NT2/D1 (cell line): ENCODE data around the gene RAP2B.

Experiments
- DNase-seq: peaks from one replicate; pipeline ENCODE4 v3.0.0-alpha.2; 2011; ENCODE audit warnings: low read depth, low spot score
- H3K27me3 ChIP-seq: 2 replicates; pipeline ENCODE4 v1.6.0; 2011; ENCODE audit warnings: mild to moderate bottlenecking; ENCODE audit not compliant: insufficient read length, insufficient read depth
- H3K36me3 ChIP-seq: 2 replicates; pipeline ENCODE4 v1.6.1; 2011; ENCODE audit warnings: mild to moderate bottlenecking, low read length, mixed read lengths; ENCODE audit not compliant: insufficient read depth, insufficient read length
- H3K4me1 ChIP-seq: 2 replicates; pipeline ENCODE4 v1.5.1; 2011; ENCODE audit not compliant: insufficient read depth, insufficient read length
- H3K4me3 ChIP-seq: 2 replicates; pipeline ENCODE4 v1.5.1; 2011; ENCODE audit warnings: low read depth; ENCODE audit not compliant: insufficient read length
- H3K9ac ChIP-seq: 2 replicates; pipeline ENCODE4 v1.6.0; 2011; ENCODE audit warnings: low read depth; ENCODE audit not compliant: insufficient read length
- H3K9me3 ChIP-seq: 2 replicates; pipeline ENCODE4 v1.5.1; 2011; ENCODE audit warnings: mild to moderate bottlenecking, low read length; ENCODE audit not compliant: insufficient read depth
- SUZ12 ChIP-seq: IDR thresholded peaks from 2 replicates; pipeline ENCODE4 v1.6.1; 2011; ENCODE audit not compliant: insufficient read length, insufficient read depth; ENCODE audit errors: extremely low read depth
- YY1 ChIP-seq: IDR thresholded peaks from 2 replicates; pipeline ENCODE4 v1.6.1; 2011; ENCODE audit not compliant: insufficient read length, insufficient read depth
- ZNF274 ChIP-seq: IDR thresholded peaks from 2 replicates; pipeline ENCODE4 v1.6.1; 2011; ENCODE audit warnings: mild to moderate bottlenecking, low read depth, low read length

RAP2B gene

DNA sequence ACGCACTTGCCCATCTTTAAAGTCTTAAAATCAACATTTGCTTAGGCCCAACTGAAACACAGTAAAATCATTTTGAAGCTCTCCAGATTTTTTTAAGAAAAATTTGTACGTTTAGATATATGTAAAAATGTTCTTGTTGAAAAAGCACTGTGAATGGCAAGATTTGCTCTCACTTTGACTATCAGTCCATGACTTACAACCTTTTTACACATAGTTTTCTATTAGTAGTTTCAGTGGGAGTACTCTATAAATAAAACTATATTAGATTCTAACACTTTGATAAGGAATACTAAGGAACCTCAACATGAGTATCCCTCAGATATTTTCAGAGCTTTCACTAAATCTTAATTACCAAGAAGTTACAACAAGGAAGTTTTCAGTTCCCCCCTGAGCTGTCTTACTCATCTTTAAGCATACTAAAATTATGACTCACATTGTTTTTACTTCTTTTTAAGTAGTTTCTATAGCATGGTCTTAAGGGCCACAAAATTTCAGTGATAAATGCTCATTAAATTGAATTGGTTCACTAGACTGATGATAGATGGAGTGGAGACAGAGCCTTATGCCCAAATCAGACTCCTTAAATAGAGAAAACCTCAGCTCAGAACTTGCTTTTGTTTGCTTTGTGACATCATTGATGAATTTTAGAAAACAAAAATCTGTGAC lies 31.6 kb upstream of the RAP2B start:
- H3K27me3 ChIP-seq = no peaks in the 10 kb centered on the region
- no peaks in the 10 kb centered on the region for H3K4me1 ChIP-seq
- DNase-seq = no peak
- H3K36me3 ChIP-seq = no peaks in the 10 kb centered on the region
- H3K4me3 ChIP-seq = no peak overlapping the region
- TF ChIP-seq ZNF274 (no peak), YY1 (no peak), SUZ12 (no peak)
- no peak overlapping the region for H3K9ac ChIP-seq
- H3K9me3 ChIP-seq = no peaks in the 10 kb centered on the region

GRCh38 chr3:153137626-153138025 lies 24.4 kb upstream of the RAP2B start:
- Histone ChIP-seq H3K27me3 (no peaks in the 10 kb centered on the region), H3K36me3 (no peaks in the 10 kb centered on the region), H3K4me1 (no peaks in the 10 kb centered on the region), H3K4me3 (no peak overlapping the region), H3K9ac (no peak overlapping the region), H3K9me3 (no peaks in the 10 kb centered on the region)
- no peak for TF ChIP-seq YY1
- TF ChIP-seq ZNF274 = no peak
- no peak for TF ChIP-seq SUZ12
- DNase-seq = no peak

- DNase-seq = no peak
- H3K9me3 ChIP-seq = no peaks in the 10 kb centered on the region
- H3K9ac ChIP-seq = no peak overlapping the region
- TF ChIP-seq YY1 (no peak), ZNF274 (no peak), SUZ12 (no peak)
- H3K27me3 ChIP-seq = no peaks in the 10 kb centered on the region
- no peaks in the 10 kb centered on the region for H3K4me1 ChIP-seq
- H3K4me3 ChIP-seq = no peak overlapping the region
- no peaks in the 10 kb centered on the region for H3K36me3 ChIP-seq
Observed at GRCh38 chr3:153138276-153139210, 23.5 kb upstream of the RAP2B start.

GRCh38 chr3:153142961-153143360 lies 19.1 kb upstream of the RAP2B start:
- Histone ChIP-seq H3K4me3 (no peak overlapping the region), H3K9me3 (no peaks in the 10 kb centered on the region), H3K27me3 (no peaks in the 10 kb centered on the region), H3K36me3 (no peaks in the 10 kb centered on the region), H3K4me1 (no peaks in the 10 kb centered on the region), H3K9ac (no peak overlapping the region)
- TF ChIP-seq ZNF274 (no peak), YY1 (no peak), SUZ12 (no peak)
- no peak for DNase-seq

- Histone ChIP-seq H3K4me3 (no peak overlapping the region), H3K27me3 (no peaks in the 10 kb centered on the region), H3K9me3 (no peaks in the 10 kb centered on the region), H3K36me3 (no peaks in the 10 kb centered on the region), H3K4me1 (no peaks in the 10 kb centered on the region), H3K9ac (no peak overlapping the region)
- no peak for DNase-seq
- no peak for TF ChIP-seq ZNF274
- no peak for TF ChIP-seq SUZ12
- no peak for TF ChIP-seq YY1
Observed at GRCh38 chr3:153144071-153144470, 18.0 kb upstream of the RAP2B start.

DNA sequence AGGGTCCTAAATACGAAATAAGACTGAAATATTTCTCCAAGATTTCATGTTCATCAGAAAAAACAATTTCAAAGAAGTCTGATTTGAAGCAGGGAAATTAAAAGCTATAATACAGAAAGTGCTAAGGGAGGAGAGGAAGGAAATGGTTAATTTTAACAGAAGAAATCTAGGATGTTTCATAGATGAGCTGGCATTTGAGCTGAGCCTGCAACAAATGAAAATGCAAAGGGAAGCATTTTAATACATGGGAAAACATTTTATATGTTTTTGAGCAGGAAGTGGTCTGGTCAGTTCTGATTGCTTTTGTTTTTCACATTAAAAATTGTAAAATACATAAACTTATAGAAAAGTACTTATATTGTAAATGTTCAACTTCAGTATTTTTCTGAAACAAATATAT lies 17.2 kb upstream of the RAP2B start:
- H3K9me3 ChIP-seq = no peaks in the 10 kb centered on the region
- H3K9ac ChIP-seq = no peak overlapping the region
- TF ChIP-seq YY1 (no peak), SUZ12 (no peak), ZNF274 (no peak)
- no peak for DNase-seq
- H3K36me3 ChIP-seq = no peaks in the 10 kb centered on the region
- no peak overlapping the region for H3K4me3 ChIP-seq
- H3K4me1 ChIP-seq = no peaks in the 10 kb centered on the region
- H3K27me3 ChIP-seq = no peaks in the 10 kb centered on the region

DNA sequence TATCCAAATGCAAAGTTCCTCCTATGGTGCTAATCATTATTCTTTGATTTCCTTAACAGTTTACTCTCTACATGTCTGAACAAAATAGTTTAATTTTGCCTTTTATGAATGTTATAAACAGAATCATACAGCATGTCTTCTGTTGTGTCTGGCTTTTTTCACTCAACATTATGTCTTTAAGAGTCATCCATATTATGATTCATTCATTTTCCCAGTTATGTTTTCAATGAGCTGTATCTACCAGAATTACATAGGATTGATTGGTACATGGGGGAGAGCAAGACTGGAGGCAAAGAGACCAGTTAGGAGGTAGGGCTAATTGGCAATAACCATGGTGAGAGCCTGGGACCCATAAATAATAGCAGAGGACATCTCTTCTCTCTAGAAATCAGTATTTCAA lies 16.6 kb upstream of the RAP2B start:
- Histone ChIP-seq H3K4me3 (no peak overlapping the region), H3K36me3 (no peaks in the 10 kb centered on the region), H3K27me3 (no peaks in the 10 kb centered on the region), H3K4me1 (no peaks in the 10 kb centered on the region), H3K9ac (no peak overlapping the region), H3K9me3 (no peaks in the 10 kb centered on the region)
- TF ChIP-seq SUZ12 (no peak), YY1 (no peak), ZNF274 (no peak)
- no peak for DNase-seq
